GM18511 (cell line): ENCODE measurements around the gene FYN.

Experiments used
- ATAC-seq: cut with Tn5 transposase; IDR thresholded peaks from one replicate; pipeline ENCODE4 v1.9.1; 2021; ENCODE audit warnings: mild to moderate bottlenecking, moderate library complexity; ENCODE audit not compliant: unreplicated experiment

The FYN gene

GRCh38 chr6:111757342-111757741, 115.9 kb downstream of the FYN start:
- no peak for ATAC-seq

DNA sequence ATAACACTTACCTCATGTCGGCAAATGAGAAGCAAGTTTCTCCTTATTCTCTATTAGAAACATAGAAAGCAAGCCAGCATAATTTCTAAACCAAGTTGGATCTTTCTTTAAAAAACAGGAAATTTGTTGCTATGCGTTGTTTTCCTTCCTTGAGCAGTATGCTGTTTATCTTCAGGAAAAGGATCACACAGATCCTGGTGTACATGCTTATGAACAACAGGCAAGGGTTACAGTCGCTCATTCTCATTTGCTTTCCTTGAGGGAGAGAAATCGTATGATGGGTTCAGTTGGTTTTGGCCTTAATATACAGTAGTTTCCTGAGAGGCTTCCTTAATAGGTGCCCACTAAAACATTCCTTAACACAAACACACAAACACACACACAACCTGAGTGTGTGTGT, 118.8 kb downstream of the FYN start:
- no peak for ATAC-seq

DNA sequence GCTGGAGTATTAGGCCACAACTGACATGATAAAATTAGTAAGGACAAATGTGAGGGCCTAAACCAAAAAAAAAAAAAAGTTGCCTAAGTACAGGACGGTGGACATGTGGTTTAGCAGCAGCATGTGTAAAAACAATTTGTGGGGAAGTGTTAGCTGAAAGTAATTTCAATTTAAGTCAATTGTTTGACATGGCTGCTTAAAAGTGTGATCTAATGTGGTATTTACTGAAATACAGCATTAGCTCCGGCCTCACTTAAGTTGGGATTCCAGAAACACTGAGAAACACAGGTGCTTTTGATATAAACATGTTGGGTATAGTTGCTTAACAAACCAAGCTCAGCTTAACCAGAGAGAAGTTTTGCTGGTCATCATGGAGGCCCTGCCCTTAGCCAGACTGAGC, 119.7 kb downstream of the FYN start:
- ATAC-seq, result no peak

- ATAC-seq, result no peak
Observed at GRCh38 chr6:111752476-111752875, 120.8 kb downstream of the FYN start.

- peak; percentile 89 for ATAC-seq
Observed at GRCh38 chr6:111750753-111751673, 122.2 kb downstream of the FYN start.

DNA sequence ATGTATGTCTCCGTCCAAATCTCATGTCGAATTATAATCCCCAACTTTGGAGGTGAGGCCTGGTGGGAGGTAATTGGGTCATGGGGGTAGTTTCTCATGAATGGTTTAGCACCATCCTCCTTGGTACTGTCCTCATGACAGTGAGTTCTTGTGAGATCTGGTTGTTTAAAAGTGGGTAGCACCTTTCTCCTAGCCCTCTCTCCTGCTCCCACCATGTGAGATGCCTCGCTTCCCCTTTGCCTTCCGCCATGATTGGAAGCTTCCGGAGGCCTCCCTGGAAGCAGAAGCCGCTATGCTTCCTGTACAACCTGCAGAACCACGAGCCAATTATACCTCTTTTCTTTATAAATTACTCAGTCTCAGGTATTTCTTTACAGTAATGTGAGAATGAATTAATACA, 123.1 kb downstream of the FYN start:
- ATAC-seq, result no peak

- ATAC-seq, result no peak
Observed at GRCh38 chr6:111748231-111748647, 125.0 kb downstream of the FYN start.

- ATAC-seq, result no peak
Observed at GRCh38 chr6:111747829-111748228, 125.4 kb downstream of the FYN start.

- ATAC-seq, result no peak
Observed at GRCh38 chr6:111747396-111747795, 125.9 kb downstream of the FYN start.

GRCh38 chr6:111746983-111747382, 126.3 kb downstream of the FYN start:
- ATAC-seq, result no peak

DNA sequence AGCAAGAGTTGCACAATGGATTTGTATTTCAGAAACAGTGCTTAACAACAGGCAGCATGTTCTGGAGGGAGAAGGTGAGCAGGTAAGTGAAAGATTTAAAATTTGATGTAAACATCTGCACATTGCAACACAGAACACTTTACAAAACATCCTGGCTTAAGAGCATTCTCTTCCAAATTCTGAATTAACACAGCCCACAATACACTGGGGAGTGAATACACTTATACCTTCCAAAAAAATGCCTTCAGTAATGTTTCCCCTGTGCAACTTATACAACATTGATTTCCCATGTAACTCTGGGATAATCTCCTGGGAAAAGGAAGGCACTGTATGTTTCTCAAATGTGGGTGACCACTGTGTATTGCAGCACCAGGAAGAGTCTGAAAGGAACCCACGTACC, 127.6 kb downstream of the FYN start:
- ATAC-seq, result no peak

GRCh38 chr6:111745186-111745585, 128.1 kb downstream of the FYN start:
- ATAC-seq, result no peak

GRCh38 chr6:111743862-111744692, 129.2 kb downstream of the FYN start:
- ATAC-seq, result no peak

GRCh38 chr6:111743360-111743759, 129.9 kb downstream of the FYN start:
- ATAC-seq, result no peak

DNA sequence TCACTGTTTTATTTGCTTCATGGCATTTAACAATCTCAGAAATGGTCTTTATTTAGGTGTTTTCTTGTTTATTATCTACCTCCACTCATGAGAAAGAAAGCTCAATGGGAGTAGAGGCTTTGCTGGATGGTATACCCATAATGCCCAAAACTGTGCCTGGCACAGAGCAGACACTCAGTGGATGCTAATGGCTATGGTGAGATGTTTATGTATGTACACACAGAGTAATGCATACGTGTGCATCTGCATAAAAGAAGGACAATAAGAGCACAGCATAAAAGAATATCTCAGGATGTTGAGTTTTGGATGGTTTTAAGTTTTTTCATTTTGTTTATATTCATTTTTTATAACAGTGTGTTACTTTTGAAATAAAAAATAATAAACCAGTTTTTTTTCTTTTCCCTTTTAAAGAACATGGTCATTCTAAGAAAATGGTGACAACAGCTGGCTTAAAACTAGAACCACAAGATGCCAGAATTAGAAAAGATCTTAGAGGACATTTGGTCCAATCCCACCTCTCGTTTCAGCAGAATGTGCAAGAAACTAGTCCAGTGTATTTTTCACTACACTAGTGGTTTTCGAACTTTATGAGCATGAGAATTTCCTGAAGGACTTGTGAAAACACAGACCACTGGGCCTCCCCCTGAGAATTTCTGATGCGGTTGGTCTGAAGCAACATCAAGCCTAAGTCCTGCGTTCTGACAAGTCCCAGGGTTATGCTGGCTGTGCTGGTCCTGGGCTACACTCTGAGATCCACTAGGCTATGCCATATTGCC, 131.9 kb downstream of the FYN start:
- ATAC-seq, result no peak

GRCh38 chr6:111740506-111740905, 132.7 kb downstream of the FYN start:
- ATAC-seq, result no peak

DNA sequence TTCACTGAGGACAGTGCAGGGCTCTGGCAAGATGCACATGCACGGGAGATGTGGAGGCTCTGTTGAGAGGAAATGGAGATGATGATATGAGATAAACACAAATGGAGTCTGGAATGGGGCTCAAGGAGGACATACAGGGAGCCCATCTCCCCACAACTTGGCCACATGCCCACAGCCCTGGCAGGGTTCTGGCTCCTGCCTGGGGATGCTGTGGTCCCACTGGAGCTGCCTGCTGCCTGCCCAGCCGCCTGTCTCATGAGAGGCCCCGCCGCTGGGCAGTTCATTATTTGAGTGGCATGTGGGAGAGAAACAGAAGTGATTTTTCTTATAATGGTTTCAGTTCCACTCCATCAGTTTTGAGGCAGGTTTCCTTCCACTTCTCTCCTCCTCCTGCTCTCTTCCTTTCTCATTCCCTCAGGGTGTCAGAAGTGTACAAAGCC, 134.0 kb downstream of the FYN start:
- peak; percentile 75 for ATAC-seq

GRCh38 chr6:111738631-111739030, 134.6 kb downstream of the FYN start:
- no peak for ATAC-seq

DNA sequence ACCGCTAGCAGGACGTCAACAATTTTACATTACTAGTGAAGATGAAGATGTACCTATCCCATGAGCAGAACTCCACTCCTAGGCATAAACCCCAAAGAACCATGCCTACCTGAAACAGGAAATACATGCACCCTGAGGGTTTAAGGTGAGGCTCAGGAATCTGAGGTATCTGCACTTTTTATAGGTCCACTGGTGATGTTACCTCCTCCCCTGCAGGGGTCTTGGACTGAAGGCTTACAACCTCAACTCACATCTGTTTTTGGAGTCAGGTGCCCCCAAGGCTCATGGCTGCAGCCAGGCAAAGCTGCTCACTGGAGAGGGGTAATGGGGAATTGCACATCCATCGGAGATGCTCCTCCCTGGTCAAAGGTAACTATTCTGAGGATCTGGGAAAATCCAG, 135.1 kb downstream of the FYN start:
- no peak for ATAC-seq

GRCh38 chr6:111737065-111737521, 136.2 kb downstream of the FYN start:
- ATAC-seq, result no peak

GRCh38 chr6:111736005-111736608, 137.1 kb downstream of the FYN start:
- no peak for ATAC-seq
